ENCODE results near the gene UBFD1. TPM values are rescaled to one million over a fixed set of nuclear protein-coding genes. Genes with fewer than 3 reads are reported as not detected.
"Not testable (repeated sequence)": the region's sequence is repeated elsewhere in the genome, so short reads cannot be mapped to it uniquely, and the experiment has no call there.

UBFD1 gene
- total and polyA plus RNA-seq, 7 donors = 44.8 to 147 (median 115) TPM

GRCh38 chr16:23609929-23610328 lies 52.4 kb downstream of the UBFD1 start:
- 97 to 99% (median 97%) methylated on average over 1 of the region's 1 CpG for WGBS, 3 donors
- no peak overlapping the region for H3K4me3 ChIP-seq
- intact Hi-C loops (cut with DNase I) = no loop called here
- no peaks in the 10 kb centered on the region for H3K9me3 ChIP-seq
- H3K36me3 ChIP-seq (ENCODE audit: insufficient read depth in 1 of 2, low read depth in 1 of 2) = peaks cover 6 to 48% of the 10 kb centered on the region in 2 donors
- no peaks in the 10 kb centered on the region for H3K27me3 ChIP-seq (ENCODE audit: insufficient read depth in 3 of 3, low read length in 2 of 3)
- ATAC-seq = no peak
- no peak for TF ChIP-seq CTCF (IDR thresholded peaks at IDR 0.05)
- no peaks in the 10 kb centered on the region for H3K4me1 ChIP-seq
- no peak for DNase-seq
- no peak overlapping the region for H3K27ac ChIP-seq

- H3K36me3 ChIP-seq (ENCODE audit: insufficient read depth in 1 of 2, low read depth in 1 of 2) = peaks cover 4 to 53% of the 10 kb centered on the region in 2 donors
- WGBS, 3 donors = 97 to 99% (median 97%) methylated on average over 6 of the region's 6 CpGs
- intact Hi-C loops (cut with DNase I); ATAC-seq; H3K9me3 ChIP-seq; DNase-seq; H3K27me3 ChIP-seq (ENCODE audit: insufficient read depth in 3 of 3, low read length in 2 of 3); H3K27ac ChIP-seq; H3K4me3 ChIP-seq; H3K4me1 ChIP-seq: not testable (repeated sequence)
Measured at GRCh38 chr16:23610905-23611304, 53.4 kb downstream of the UBFD1 start.

GRCh38 chr16:23611936-23612335 lies 54.4 kb downstream of the UBFD1 start:
- H3K36me3 ChIP-seq (ENCODE audit: insufficient read depth in 1 of 2, low read depth in 1 of 2) = peaks cover 3 to 60% of the 10 kb centered on the region in 2 donors
- 98 to 100% (median 99%) methylated on average over 3 of the region's 3 CpGs for WGBS, 3 donors
- no peaks in the 10 kb centered on the region for H3K27me3 ChIP-seq (ENCODE audit: insufficient read depth in 3 of 3, low read length in 2 of 3)
- H3K27ac ChIP-seq = no peak overlapping the region
- H3K4me1 ChIP-seq = no peaks in the 10 kb centered on the region
- no peak overlapping the region for H3K4me3 ChIP-seq
- DNase-seq (no peak), ATAC-seq (no peak)
- intact Hi-C loops (cut with DNase I) = no loop called here
- no peak for TF ChIP-seq CTCF (IDR thresholded peaks at IDR 0.05)
- no peaks in the 10 kb centered on the region for H3K9me3 ChIP-seq

GRCh38 chr16:23615805-23616204 lies 58.3 kb downstream of the UBFD1 start:
- H3K36me3 ChIP-seq (ENCODE audit: insufficient read depth in 1 of 2, low read depth in 1 of 2) = peaks cover 0 to 91% of the 10 kb centered on the region in 2 donors
- DNase-seq (no peak), ATAC-seq (no peak)
- intact Hi-C loops (cut with DNase I) = no loop called here
- no peak overlapping the region for H3K27ac ChIP-seq
- H3K4me3 ChIP-seq = no peak overlapping the region
- H3K27me3 ChIP-seq (ENCODE audit: insufficient read depth in 3 of 3, low read length in 2 of 3) = no peaks in the 10 kb centered on the region
- no peaks in the 10 kb centered on the region for H3K4me1 ChIP-seq
- TF ChIP-seq CTCF (IDR thresholded peaks at IDR 0.05) = no peak
- 95 to 97% (median 95%) methylated on average over 9 of the region's 9 CpGs for WGBS, 3 donors
- no peaks in the 10 kb centered on the region for H3K9me3 ChIP-seq

Other genes starting within 250 kb of the UBFD1 start
- gene COG7, start 104.5 kb upstream of the UBFD1 start, total RNA-seq = 1 to 10 TPM; 6.7 to 9.6 (median 9.4) TPM
- gene COG7, start 104.5 kb upstream of the UBFD1 start, polyA plus RNA-seq = 10 to 100 TPM in 2 of 3 donors, 1 to 10 TPM in 1; 7.6 to 14.7 (median 10.5) TPM
- 10 to 100 TPM; 43.1 to 62.9 (median 56.4) TPM for gene GGA2, start 47.2 kb upstream of the UBFD1 start, total RNA-seq
- gene GGA2, start 47.2 kb upstream of the UBFD1 start, polyA plus RNA-seq = 10 to 100 TPM; 18.9 to 49.3 (median 21.7) TPM
- 10 to 100 TPM; 19.0 to 28.3 (median 20.9) TPM for gene EARS2, start 377 bp upstream of the UBFD1 start, total RNA-seq
- 10 to 100 TPM; 12.1 to 22.5 (median 13.6) TPM for gene EARS2, start 377 bp upstream of the UBFD1 start, polyA plus RNA-seq
- 100 to 1,000 TPM; 175 to 241 (median 210) TPM for gene NDUFAB1, start 38.6 kb downstream of the UBFD1 start, total RNA-seq
- gene NDUFAB1, start 38.6 kb downstream of the UBFD1 start, polyA plus RNA-seq = 100 to 1,000 TPM; 304 to 441 (median 365) TPM
- gene PALB2, start 83.6 kb downstream of the UBFD1 start, total RNA-seq = 1 to 10 TPM; 4.3 to 6.6 (median 5.4) TPM
- 10 to 100 TPM in 1 of 3 donors, 1 to 10 TPM in 2; 5.2 to 10.6 (median 6.2) TPM for gene PALB2, start 83.6 kb downstream of the UBFD1 start, polyA plus RNA-seq
- 10 to 100 TPM; 27.5 to 43.8 (median 31.6) TPM for gene DCTN5, start 83.7 kb downstream of the UBFD1 start, total RNA-seq
- gene DCTN5, start 83.7 kb downstream of the UBFD1 start, polyA plus RNA-seq = 10 to 100 TPM; 17.1 to 47.4 (median 40.5) TPM
- gene PLK1, start 121.2 kb downstream of the UBFD1 start, total RNA-seq = under 1 TPM; 0.58 to 0.98 (median 0.82) TPM
- under 1 TPM; 0.43 to 0.87 (median 0.57) TPM for gene PLK1, start 121.2 kb downstream of the UBFD1 start, polyA plus RNA-seq
- under 1 TPM in 1 of 4 donors, not detected in 3; 0.19 TPM for gene ERN2, start 155.5 kb downstream of the UBFD1 start, total RNA-seq
- gene ERN2, start 155.5 kb downstream of the UBFD1 start, polyA plus RNA-seq = under 1 TPM in 2 of 3 donors, not detected in 1; 0.03 to 0.08 TPM
- not detected for gene CHP2, start 197.3 kb downstream of the UBFD1 start, total RNA-seq
- gene CHP2, start 197.3 kb downstream of the UBFD1 start, polyA plus RNA-seq = under 1 TPM in 2 of 3 donors, not detected in 1; 0.05 to 0.08 TPM

Measured in psoas muscle (tissue), 8 donors.